Thyroid gland (tissue), 4 donors: ENCODE results near the gene MESD. TPM values are rescaled to one million over a fixed set of nuclear protein-coding genes. Genes with fewer than 3 reads are reported as not detected.
A peak's percentile ranks its signal among the peaks of the same experiment; 100 is the strongest.

ENCODE experiments used
- DNase-seq, 2 donors: peaks; one replicate each; pipeline ENCODE4 v3.0.0-alpha.2; 2019
- H3K27ac ChIP-seq, 3 donors: fragments of 200-600 bp; sonication (generic); 1 replicate in 2 of 3; 2 replicates in 1 of 3; pipeline ENCODE4 v1.5.1; 2016 to 2019; ENCODE audit warnings: mild to moderate bottlenecking in 1 of 3, moderate library complexity in 1 of 3
- H3K27me3 ChIP-seq: fragments of 200-600 bp; sonication (generic); one replicate; pipeline ENCODE4 v1.5.1; 2019
- H3K36me3 ChIP-seq, 2 donors: fragments of 200-600 bp; sonication (generic); one replicate each; pipeline ENCODE4 v1.5.1; 2016 to 2019
- H3K4me1 ChIP-seq, 2 donors: fragments of 200-600 bp; sonication (generic); one replicate each; pipeline ENCODE4 v1.5.1; 2017 to 2019
- H3K4me3 ChIP-seq, 3 donors: fragments of 200-600 bp; sonication (generic); replicated peaks in 1 of 3; 1 replicate in 2 of 3; 2 replicates in 1 of 3; pipeline ENCODE4 v1.5.1; 2016; ENCODE audit warnings: mild to moderate bottlenecking in 1 of 3
- H3K9me3 ChIP-seq: fragments of 200-600 bp; sonication (generic); one replicate; pipeline ENCODE4 v1.5.1; 2017
- CTCF ChIP-seq, 6 experiments: fragments of 200-600 bp in 3 of 6; fragments of 450-650 bp in 3 of 6; sonication (generic) in 3 of 6; IDR thresholded peaks; one replicate each; pipeline ENCODE4 v1.5.1; 2016 to 2019; ENCODE audit warnings: antibody characterized with exemption in 6 of 6, mild to moderate bottlenecking in 2 of 6, inconsistent platforms in 1 of 6, moderate library complexity in 1 of 6
- POLR2A ChIP-seq, 2 donors: fragments of 450-650 bp; IDR thresholded peaks; one replicate each; pipeline ENCODE4 v1.6.1; 2017; ENCODE audit warnings: antibody characterized with exemption in 2 of 2, mild to moderate bottlenecking in 2 of 2, moderate library complexity in 1 of 2
- WGBS, 2 donors: methylation state at CpG; one replicate each; pipeline ENCODE4 v1.1.5; 2017; 5-methylcytosine and 5-hydroxymethylcytosine counted together
- intact Hi-C: fragments of 100-400 bp; cut with DNase I; formaldehyde crosslinking; loops from one replicate; pipeline ENCODE4 v1.15.1; 2023
- total RNA-seq, 4 donors: library from RNA; depleted of rRNA; stranded (reverse); fragments of >200 nt; gene quantifications; one replicate each; pipeline ENCODE4 v1.2.3, GENCODE V29; 2016

MESD gene
- total RNA-seq, 4 donors from 2014 or later, result 53.7 to 74.6 (median 70.9) TPM

DNA sequence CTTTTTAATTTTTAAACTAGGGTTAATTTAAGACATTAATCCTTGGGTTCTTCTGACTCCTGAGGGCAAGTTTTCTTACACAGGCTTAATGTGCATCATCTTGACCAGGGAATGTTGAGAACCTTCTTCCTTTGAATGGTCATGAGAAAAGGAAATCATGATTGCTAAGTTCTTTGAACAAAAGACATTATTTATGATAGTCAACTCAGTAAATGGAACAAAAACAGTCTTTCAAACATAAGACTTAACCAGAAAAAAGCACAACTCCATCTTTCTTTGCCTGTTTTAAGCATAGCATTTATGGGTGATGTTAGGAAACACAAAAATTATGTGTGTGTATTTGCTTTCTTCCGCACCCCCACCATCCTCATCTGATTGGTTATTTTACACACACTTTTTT, 16.5 kb upstream of the MESD start:
- Histone ChIP-seq H3K4me3 (no peak overlapping the region), H3K9me3 (no peaks in the 10 kb centered on the region), H3K4me1 (peaks cover 0 to 16% of the 10 kb centered on the region in 2 donors), H3K27ac (no peak overlapping the region), H3K27me3 (no peaks in the 10 kb centered on the region), H3K36me3 (peaks cover 0 to 5% of the 10 kb centered on the region in 2 donors)
- no peak for DNase-seq
- TF ChIP-seq POLR2A (IDR thresholded peaks at IDR 0.05) (no peak), CTCF (IDR thresholded peaks at IDR 0.05) (no peak)
- WGBS, 2 donors, result 93 to 94% methylated on average over 1 of the region's 1 CpG
- intact Hi-C loops, result no loop called here

- TF ChIP-seq CTCF (IDR thresholded peaks at IDR 0.05) (no peak), POLR2A (IDR thresholded peaks at IDR 0.05) (no peak)
- DNase-seq, result no peak
- Histone ChIP-seq H3K27me3 (no peaks in the 10 kb centered on the region), H3K9me3 (no peaks in the 10 kb centered on the region), H3K4me3 (peak overlapping the region in 1 of 3 donors; percentile 90), H3K27ac (no peak overlapping the region), H3K36me3 (peaks cover 0 to 5% of the 10 kb centered on the region in 2 donors), H3K4me1 (peaks cover 5 to 16% of the 10 kb centered on the region in 2 donors)
- WGBS, 2 donors, result 89 to 97% methylated on average over 6 to 15 of the region's 19 CpGs
- intact Hi-C loops, result no loop called here
Measured at GRCh38 chr15:81003097-81003350, 13.4 kb upstream of the MESD start.

- TF ChIP-seq CTCF (IDR thresholded peaks at IDR 0.05) (no peak), POLR2A (IDR thresholded peaks at IDR 0.05) (no peak)
- DNase-seq, result no peak
- H3K4me3 ChIP-seq, result peak overlapping the region in 2 of 3 donors; percentile 13 to 90
- H3K4me1 ChIP-seq, result peaks cover 5 to 16% of the 10 kb centered on the region in 2 donors
- peaks cover 0 to 5% of the 10 kb centered on the region in 2 donors for H3K36me3 ChIP-seq
- H3K27me3 ChIP-seq, result no peaks in the 10 kb centered on the region
- intact Hi-C loops, result no loop called here
- H3K9me3 ChIP-seq, result no peaks in the 10 kb centered on the region
- peak overlapping the region in 2 of 3 donors; percentile 64 to 96 for H3K27ac ChIP-seq
- WGBS, 2 donors, result 84 to 94% methylated on average over 6 to 19 of the region's 89 CpGs
Measured at GRCh38 chr15:81002331-81003096, 12.9 kb upstream of the MESD start.

- Histone ChIP-seq H3K9me3 (no peaks in the 10 kb centered on the region), H3K27ac (peak overlapping the region; percentile 64 to 96 (median 92)), H3K36me3 (peaks cover 0 to 5% of the 10 kb centered on the region in 2 donors), H3K27me3 (no peaks in the 10 kb centered on the region), H3K4me3 (peak overlapping the region; percentile 13 to 90 (median 87)), H3K4me1 (peaks cover 5 to 16% of the 10 kb centered on the region in 2 donors)
- no peak for DNase-seq
- 0% methylated on average over 5 of the region's 42 CpGs; no CpG with 5 or more reads in 1 of the 2 donors for WGBS, 2 donors
- TF ChIP-seq CTCF (IDR thresholded peaks at IDR 0.05) (no peak), POLR2A (IDR thresholded peaks at IDR 0.05) (no peak)
- intact Hi-C loops, result no loop called here
Measured at GRCh38 chr15:81002009-81002330, 12.4 kb upstream of the MESD start.

- peaks cover 5 to 16% of the 10 kb centered on the region in 2 donors for H3K4me1 ChIP-seq
- peak; percentile 42 to 50 for DNase-seq
- H3K4me3 ChIP-seq, result peak overlapping the region; percentile 13 to 90 (median 87)
- H3K9me3 ChIP-seq, result no peaks in the 10 kb centered on the region
- TF ChIP-seq POLR2A (IDR thresholded peaks at IDR 0.05) (peak in 1 of 2 donors; percentile 15), CTCF (IDR thresholded peaks at IDR 0.05) (no peak)
- peaks cover 0 to 5% of the 10 kb centered on the region in 2 donors for H3K36me3 ChIP-seq
- intact Hi-C loops, result no loop called here
- no peaks in the 10 kb centered on the region for H3K27me3 ChIP-seq
- WGBS, 2 donors, result 0 to 2% methylated on average over 3 to 36 of the region's 110 CpGs
- H3K27ac ChIP-seq, result peak overlapping the region; percentile 83 to 96 (median 92)
Measured at GRCh38 chr15:81001152-81002008, 11.8 kb upstream of the MESD start.
